HL-60/S4 (cell line): ENCODE measurements around the gene RGL4.

ENCODE experiments used
- in situ Hi-C: fragments of 300-500 bp; cut with MboI; formaldehyde crosslinking; loops from 2 replicates; pipeline ENCODE4 v1.14.3; 2022; ENCODE audit warnings: low sequenced_read_pairs

Gene RGL4

DNA sequence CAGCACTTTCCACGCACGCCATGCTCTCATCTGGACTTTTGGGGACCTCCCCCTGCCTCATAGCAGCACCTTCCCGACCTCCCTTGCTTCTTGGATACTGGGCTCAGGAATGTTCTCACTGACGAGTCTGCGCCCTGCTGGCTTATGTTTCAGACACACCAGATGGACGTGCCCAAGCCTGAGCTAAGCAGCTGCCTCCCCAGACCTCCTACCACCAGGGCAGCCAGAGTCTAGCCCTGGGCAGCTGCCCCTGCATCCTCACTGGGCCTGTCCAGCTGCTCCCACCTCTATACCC lies 13.2 kb upstream of the RGL4 start:
- in situ Hi-C loops = no loop called here

DNA sequence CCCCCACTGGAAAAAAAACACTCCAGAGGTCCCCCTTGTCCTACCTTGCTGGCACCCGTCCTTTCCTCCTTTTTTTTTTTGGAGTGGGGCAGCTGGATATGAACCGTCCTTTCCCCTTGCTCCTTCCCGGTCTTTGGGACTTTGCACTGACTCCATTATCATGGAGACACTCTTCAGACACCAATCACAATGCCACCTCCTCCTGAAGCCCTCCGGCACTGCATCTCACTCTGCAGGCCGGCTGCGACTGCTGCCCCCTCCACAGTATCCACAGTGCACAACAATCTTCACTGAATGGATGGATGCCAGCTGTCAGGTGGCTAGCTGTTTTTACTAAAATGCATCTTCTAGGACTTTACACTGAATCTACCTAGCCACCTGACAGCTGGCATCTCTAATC lies 12.7 kb upstream of the RGL4 start:
- in situ Hi-C loops = no loop called here

DNA sequence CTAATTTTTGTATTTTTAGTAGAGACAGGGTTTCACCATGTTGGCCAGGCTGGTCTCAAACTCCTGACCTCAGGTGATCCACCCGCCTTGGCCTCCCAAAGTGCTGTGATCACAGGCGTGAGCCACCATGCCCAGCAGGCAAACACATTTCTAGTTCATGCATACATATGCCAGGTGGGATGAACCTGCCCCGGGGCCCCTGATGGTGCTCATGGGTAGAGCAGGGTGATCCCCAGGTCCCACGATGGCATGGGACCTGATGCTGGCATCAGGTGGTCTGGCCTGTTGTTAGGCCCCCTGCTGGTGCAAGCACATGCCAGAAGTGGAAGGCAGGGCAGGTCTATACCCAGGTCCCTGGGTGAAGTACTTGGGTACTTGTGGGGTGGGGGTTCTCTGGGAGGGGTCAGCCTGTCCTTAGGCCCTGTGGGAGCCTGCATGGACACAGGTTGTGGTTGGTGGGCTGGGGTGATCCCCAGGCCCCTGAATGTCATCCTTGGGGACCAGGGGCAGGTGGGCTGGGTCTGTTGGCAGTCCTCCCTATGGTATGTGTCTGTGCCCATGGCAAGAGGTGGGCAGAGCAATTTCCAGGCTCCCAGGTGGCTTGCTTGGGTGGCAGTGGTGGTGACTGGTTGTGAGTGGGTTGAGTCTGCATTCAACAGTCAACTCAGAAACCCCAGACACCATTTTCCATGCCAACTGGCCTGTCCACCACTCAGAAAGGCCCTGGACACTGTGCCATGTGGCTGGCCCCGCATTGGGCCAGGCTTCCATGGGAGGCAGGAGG lies 9.6 kb upstream of the RGL4 start:
- in situ Hi-C loops = no loop called here

DNA sequence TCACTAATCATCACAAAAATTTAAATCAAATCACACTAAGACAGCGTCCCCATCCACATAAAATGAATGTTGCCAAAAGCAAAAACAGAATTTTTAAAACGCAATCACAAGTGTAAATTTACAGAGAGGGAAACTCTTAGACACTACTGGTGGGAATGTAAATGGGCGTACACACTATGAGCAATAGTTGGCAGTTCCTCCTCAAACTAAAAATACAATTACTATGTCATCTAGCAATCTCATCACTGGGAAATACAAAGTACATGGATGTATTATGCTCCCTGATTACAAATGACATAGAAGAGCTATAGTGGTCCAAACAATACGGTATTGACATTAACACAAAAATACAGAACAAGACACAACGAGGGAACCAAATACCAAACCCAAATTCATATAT lies 8.7 kb upstream of the RGL4 start:
- in situ Hi-C loops = no loop called here

DNA sequence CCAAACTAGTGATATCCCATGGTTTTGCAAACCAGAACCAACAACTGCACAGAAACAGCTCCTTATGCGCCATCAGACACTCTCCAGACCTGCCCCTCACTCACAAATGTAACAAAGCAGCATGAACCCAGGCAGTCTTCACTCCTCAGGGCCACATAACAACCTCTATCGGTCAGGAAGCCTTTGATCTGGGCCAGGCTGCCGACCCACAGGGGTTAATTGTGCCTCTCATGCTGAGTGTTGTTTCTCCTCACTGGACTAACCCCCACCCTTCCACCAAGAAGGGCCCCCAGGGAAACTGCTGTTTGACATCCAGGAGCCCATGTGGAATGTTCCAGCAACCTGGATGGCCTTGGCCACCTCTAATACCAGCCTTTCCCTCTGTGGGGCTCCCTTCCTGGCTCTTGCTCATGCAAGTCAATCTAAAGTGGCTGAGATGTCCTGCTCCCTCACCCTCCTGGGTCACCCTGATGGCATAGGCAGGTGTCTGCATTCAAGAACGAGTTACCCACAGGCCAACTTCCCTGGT lies 7.9 kb upstream of the RGL4 start:
- in situ Hi-C loops = no loop called here

DNA sequence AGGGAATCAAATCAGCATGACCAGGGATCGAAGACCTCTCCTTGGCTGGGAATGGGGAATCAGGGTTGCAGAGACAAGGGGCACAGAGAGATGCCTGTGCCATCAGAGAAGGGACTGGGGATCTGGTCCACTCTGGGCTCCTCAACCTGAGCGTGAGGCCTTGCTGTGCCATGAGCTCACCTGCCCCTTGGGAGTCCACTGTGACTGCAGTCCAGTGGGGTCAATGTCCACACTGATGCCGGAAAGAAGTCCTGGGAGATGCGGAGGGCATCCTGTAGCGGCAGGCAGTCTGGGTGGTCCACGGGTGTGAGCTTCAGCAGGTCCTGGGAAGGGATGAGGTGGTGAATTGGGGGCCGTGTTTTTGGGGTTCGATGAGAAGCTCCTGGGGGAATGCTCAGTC lies 7.3 kb upstream of the RGL4 start:
- in situ Hi-C loops = no loop called here

DNA sequence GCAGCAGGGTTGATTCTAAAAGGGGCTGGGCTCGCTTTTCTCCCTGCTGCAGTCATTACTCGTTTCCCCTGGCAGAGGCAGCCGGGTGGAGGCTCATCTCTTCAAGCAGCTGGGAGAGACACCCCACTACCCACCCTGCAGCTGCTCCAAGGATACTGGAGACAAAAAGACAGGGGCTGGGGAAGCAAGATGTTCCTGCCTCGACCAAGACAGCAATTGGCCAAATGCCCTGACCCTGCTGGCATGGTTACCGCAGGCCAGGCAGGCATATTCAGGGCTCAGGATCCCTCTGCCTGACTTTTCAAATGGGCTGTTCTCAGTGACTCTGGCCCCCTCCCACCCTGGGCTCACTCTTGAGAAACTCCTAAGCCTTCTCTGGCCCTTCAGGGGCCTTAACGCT lies 6.8 kb upstream of the RGL4 start:
- in situ Hi-C loops = no loop called here

DNA sequence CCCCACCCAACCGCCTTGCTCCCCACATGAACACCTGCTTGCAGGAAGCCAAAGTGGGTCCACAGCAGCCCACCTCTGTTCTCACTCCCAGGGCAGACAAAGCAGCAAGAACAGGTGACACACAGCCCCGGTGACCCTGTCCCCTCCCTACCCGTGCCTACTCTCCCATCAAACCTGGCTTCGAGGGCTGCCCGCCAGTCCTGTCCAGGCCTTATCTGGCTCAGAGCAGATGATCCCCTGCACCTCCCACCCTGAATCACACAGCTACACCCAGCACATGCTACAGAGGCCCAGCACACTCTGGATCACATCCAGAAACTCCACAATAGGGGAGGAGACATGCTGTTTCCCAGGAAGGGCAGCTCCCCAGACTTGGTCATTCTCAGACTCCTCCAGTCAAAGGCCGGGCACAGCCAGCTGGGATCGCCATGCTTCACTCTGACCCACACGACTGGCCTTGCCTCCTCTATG lies 6.2 kb upstream of the RGL4 start:
- in situ Hi-C loops = no loop called here

DNA sequence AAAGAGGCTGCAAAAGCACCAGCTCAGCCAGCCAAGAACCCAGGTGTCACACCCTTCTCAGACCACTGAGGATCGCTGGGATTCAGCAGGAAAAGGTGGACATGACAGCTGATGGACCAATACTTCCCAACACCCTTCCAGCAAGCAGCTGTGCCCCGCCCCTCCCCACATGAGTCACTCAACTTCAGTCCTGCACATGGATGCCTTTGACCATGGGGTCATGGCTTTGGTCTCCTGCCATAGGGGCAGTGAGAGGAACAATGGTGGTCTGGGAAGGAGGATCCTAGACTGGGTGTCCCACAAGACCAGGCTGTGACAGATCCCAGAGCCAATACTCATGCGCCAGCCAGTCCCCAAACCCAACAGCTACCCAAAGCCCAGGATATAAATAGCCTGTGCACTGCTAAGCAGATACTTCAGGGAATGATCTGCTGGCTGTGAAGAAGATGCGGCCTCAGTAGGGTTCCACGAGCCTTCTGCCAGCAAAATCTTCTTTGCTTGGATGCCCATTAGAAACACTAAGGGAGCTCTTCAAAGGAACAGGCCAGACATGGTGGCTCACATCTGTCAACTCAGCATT lies 5.5 kb upstream of the RGL4 start:
- in situ Hi-C loops = no loop called here

DNA sequence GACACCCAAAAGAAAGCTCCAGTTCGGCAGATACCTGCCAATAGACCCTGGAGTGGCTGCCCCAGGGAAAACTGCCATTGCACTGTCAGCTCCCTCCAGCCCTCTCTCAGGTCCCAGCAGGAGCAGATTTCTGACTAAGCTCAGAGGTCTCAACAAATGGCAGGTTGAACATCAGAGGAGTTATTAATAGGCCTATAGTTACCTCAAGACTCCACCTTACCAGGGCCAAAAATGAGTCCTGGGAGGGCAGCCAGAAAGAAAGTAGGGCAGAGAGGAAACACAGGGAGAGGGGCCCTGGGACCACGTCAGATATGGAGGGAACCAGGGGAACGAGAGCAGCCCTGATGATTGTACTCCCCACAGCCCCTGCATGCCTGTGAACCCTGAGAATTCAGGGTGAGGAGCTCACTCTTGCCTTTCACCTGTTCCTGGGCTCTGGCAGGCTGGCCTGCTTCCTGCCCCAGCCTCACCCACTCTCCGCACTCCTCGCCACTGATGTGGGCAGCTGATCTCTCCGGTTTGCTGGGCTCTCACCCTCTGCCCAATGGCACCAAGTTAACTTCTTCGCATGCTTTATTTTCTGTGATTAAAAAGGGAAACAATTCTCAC lies 4.3 kb upstream of the RGL4 start:
- in situ Hi-C loops = no loop called here

DNA sequence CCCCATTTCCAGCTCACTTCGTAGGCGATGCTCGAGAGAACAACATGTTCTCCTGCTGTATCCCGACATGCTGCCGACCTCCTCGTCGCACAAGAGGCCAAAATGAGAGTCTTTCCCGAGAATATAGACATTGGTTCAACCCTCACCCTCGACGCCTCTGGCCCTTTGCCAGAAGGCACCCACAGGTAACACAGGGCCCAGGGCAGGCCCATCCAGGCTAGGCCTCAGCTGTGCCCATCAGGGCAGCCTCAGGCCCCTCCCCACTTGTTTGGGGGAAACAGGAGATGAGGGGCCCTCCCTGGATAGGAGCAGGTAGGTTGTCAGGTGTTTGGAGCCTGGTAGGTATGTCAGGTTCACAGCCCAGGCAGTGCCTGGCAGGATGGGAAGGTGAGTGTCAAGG lies 2.7 kb upstream of the RGL4 start:
- in situ Hi-C loops = no loop called here

DNA sequence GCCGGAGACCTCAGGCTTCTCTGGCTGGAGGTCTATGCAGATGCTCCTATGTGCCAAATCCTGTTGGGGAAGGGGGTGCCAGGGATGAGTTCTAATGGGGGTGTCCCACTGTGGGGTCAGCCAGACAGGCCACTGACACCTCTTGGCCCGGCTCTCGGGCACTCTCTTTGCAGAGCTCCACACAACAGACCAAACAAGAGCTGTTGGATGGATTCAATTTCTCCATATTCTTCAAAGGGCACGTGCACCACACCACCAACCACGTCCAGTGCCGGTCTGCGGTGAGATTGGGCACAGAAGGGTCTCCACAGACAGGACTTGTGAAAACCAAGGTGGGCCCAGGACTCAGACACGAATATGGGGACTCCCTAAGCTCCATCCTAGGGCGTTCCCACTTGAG lies 2.2 kb upstream of the RGL4 start:
- in situ Hi-C loops = no loop called here

DNA sequence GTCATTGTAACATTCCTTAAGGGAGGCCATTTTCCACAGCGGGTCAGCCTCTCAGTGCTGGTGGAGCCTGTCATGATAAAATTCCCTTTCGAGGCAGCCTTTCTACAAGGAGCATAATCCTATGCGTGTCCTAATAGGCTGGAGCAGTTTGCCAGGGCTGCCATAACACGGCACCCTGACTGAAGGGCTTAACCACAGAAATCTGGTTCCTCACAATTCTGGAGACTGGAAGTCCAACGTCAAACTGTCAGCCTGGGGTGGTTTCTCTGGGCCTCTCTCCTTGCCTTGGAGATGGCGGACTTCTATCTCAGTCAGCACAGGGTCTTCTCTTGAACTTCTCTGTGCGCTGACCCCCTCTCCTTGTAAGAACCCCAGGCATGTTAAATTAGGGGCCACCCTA lies 1.4 kb upstream of the RGL4 start:
- in situ Hi-C loops = no loop called here

DNA sequence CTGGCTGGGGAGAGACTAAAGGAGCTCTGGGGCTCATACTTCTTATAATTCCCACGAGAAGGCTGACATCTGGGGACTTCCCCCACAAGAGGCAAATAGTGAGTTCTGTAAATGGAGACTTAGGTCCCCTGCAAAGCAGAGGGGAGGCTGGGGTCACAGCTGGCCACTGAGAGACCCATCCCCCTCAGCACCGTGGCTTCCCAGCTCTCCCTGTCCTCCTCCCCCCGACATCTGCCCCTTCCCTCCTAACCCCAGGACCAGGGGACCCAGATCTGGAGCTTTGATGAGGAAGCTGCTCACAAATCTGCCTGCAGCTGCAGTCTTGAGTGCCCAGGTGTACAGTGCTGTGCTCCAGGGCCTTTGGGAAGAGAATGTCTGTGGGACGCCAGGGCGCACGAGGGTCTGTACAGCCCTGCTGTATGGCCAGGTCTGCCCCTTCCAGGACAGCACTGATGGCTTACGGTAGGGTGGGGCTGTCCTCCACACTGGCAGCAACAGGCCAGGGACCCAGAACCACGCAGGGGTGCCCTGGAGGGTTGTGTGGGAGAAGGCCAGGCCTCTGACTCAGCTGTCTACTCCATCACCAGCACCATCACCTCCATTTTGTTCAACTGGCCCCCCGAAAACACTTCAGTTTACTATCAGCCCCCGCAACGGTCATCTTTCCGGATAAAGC lies 1.1 kb downstream of the RGL4 start:
- in situ Hi-C loops = no loop called here

DNA sequence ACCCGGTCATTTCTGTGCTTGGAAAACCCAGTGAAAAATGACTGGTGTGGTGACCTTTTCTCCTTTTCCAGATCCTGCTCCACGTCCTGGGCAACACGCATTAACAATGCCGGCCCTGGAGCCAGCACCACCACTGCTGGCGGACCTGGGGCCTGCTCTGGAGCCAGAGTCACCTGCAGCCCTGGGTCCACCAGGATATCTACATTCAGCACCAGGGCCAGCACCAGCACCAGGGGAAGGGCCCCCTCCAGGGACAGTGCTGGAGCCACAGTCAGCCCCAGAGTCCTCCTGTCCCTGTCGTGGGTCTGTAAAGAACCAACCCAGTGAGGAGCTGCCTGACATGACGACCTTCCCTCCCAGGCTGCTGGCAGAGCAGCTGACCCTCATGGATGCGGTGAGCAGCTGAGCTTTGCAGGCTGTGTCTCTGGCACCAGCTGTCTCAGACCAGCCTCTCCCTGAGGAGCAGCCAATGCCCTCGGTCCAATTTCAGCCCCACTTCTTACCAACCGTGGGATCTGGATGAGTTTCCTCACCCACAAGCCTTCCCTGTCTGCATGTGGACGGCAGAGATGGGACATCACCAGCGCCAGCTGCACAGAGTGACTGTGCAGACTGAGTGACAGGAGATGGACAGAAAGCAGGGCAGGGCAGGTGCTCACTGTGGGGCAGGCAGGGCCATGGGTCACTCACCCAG lies 1.9 kb downstream of the RGL4 start:
- in situ Hi-C loops = no loop called here

DNA sequence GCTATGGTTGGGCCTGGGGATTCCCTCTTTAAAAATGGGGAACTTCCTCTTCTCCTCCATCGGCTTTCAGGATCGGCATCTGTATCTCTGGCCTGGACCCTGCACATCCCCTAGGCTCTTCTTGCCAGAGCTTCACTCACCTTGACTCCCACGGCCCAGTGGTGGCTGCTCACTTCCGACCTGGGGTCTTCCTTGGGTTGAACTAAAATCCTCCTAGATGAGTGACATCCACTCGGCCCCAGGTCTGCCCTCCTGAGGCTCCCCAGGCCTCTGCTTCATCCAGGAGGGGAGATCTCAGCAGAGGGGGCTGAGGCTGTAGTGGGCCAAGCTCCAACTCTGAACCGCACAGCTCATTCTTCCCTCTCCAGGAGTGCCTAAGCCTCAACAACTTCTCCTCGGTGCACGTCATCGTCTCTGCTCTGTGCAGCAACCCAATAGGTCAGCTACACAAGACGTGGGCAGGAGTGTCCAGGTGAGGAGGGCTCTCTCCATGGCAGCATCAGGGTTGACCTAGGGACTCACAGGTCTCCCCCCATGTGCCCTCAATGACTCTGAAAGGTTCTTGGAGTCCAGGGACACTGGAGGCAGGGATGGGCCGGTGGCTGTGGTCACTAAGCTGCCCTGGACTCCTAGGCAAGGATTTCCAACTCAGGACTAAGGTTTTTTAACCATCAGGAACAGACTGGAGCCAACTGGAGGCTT lies 3.3 kb downstream of the RGL4 start:
- in situ Hi-C loops = no loop called here

DNA sequence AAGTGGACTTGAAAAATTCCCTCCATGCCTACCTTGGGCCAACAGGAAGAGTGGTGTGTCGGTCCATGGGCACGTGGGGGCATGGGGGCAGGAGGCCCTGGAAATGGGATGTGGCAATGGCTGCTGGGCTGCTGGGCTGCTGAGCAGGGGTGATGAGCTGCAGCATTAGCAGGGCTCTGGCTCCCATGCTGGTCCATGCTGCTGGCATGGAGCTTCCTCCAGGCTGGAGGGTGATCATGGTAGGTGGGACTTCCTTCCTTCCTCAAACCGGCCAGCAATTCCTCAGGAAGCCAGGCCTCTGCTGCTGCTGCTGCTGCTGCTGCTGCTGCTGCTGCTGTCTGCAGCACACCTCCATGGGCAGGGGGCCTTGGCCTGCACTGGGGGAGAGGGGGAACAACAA lies 4.3 kb downstream of the RGL4 start:
- in situ Hi-C loops = no loop called here

DNA sequence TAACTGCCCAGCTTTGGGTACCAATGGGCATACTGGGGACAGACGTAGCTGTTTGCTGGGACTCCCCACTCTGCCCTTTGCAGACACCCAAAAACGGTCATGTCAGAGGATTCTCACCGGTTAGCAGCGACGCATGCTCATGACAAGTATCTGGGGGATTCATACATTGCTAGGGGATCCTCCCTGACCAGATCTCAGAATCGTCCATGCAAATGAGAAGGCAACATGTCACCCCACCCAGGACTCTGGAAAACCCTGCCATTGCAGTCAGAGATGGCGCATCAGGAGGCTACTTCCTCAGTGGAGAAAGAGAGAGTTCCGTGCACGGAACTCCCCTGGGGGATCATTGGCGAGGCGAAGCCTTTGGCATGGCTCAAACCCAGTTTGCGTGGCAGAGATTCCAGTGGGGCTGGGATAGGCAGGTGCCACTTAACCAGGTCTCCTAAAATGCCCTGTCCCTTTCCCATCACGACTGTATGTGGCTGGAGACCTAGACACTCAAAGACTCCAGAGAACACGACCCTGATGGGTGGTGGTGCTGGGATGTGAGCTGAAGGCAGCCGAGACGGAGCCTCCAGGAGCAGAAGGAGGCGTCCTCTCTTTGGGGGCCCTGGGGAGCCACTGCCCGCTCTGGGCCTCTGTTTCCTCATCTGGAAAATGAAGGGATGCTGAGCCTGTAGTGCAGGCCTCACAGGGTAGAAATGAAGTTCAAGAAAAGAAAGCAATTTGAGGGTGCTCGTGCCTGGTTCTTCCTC lies 4.9 kb downstream of the RGL4 start:
- in situ Hi-C loops = no loop called here

DNA sequence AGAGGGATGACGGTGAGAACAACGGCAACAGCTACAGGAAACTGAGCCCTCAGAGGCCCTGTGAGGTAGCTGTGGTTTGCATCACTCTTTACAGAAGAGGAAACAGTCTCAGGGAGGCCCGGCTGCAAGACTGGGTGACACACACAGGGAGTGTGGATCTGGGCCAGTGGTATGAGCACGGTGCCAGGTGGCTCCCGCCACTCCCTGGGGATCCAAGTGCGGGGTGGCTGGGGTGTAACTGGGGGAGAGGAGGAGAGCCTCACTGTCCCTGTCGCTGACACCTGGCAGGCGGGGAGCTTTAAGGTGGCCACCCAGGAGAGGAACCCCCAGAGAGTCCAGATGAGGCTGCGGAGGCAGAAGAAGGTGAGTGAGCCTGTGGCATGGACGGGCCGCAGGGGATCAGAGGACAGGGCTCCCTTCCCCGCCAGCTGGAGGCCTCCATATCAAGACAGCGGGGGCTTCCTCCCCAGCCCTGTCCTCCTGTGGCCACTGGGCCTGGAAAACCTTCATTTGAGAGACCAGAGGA lies 5.6 kb downstream of the RGL4 start:
- in situ Hi-C loops = no loop called here
